PFSK-1 (cell line): ENCODE results near the gene IGF2R.

ENCODE experiments used
- POLR2AphosphoS5 ChIP-seq: IDR thresholded peaks from 2 replicates; pipeline ENCODE4 v1.6.1; 2012; ENCODE audit warnings: low read depth, mild to moderate bottlenecking, control low read depth, low read length, moderate library complexity
- REST ChIP-seq, 2 experiments: IDR thresholded peaks; 2 replicates each; pipeline versions ENCODE4 v1.6.1 to v1.8.0; 2011 to 2012; ENCODE audit warnings: low read depth in 2 of 2, low read length in 2 of 2, control low read depth in 1 of 2, inconsistent platforms in 1 of 2, mild to moderate bottlenecking in 1 of 2, moderate library complexity in 1 of 2; ENCODE audit not compliant: insufficient read depth in 1 of 2
- SIN3A ChIP-seq: IDR thresholded peaks from 2 replicates; pipeline ENCODE4 v1.6.1; 2012; ENCODE audit warnings: mild to moderate bottlenecking, low read length, moderate library complexity, borderline replicate concordance; ENCODE audit not compliant: insufficient read depth
- TAF1 ChIP-seq: IDR thresholded peaks from 2 replicates; pipeline ENCODE4 v1.6.1; 2012; ENCODE audit warnings: low read length, control low read depth, borderline replicate concordance; ENCODE audit not compliant: insufficient read depth

GRCh38 chr6:160063771-160064413 lies 95.0 kb downstream of the IGF2R start:
- no peak for TF ChIP-seq REST (IDR thresholded peaks at IDR 0.05; ENCODE audit: insufficient read depth in 1 of 2, low read depth in 2 of 2, low read length in 2 of 2)
- no peak for TF ChIP-seq POLR2AphosphoS5
- no peak for TF ChIP-seq SIN3A
- no peak for TF ChIP-seq TAF1
